Stimulated activated naive CD4-positive, alpha-beta T cell (primary cell): ENCODE results near the gene RND2.
A peak's percentile ranks its signal among the peaks of the same experiment; 100 is the strongest.

ENCODE experiments used
- DNase-seq, 6 experiments: peaks; one replicate each; lab custom pipeline; 2025; lab: John Stamatoyannopoulos, UW

Gene RND2

DNA sequence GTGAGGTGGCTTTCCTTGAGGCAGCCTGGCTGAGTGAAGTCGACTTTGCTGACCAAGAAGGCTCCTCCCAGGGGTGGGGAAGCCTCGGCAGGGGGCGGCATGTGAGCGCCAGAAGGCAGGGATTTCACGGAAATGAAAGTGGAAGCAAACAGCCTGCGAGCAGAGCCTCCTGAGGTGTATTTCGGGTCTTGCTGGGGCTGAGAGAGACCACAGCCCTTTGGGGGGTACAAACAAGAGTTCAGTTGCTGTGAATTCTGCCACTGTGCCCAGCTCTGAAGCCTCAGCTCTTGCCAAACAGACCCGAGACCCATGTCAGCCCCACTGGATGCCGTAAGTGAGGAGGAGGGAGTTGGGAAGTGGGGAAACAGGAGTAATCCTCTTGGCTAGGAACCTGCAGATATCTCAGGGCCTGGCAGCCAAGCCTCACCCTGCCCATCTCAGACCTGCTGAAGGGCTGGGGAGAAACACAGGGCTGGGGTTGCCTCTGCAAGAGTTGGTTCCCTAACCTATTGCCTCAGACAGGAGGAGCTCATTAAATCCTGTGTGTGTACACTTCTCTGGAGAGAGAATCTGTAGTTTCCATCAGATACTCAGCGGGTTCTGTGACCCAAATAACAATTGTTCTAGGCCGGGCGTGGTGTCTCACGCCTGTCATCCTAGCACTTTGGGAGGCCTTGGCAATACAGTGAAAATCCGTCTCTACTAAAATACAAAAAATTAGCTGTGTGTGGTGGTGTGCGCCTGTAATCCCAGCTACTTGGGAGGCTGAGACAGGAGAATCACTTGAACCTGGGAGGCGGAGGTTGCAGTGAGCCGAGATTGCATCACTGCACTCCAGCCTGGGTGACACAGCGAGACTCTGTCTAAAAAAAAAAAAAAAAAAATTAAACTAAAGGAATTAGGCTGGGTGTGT lies 18.1 kb upstream of the RND2 start, which contains the start of gene IFI35:
Gene IFI35 (plus strand): TSS at position 146 of the 913 bp plus-strand sequence. CDS start 164 bp downstream, at position 310.
- DNase-seq = peak; percentile 67 to 81 (median 75)

DNA sequence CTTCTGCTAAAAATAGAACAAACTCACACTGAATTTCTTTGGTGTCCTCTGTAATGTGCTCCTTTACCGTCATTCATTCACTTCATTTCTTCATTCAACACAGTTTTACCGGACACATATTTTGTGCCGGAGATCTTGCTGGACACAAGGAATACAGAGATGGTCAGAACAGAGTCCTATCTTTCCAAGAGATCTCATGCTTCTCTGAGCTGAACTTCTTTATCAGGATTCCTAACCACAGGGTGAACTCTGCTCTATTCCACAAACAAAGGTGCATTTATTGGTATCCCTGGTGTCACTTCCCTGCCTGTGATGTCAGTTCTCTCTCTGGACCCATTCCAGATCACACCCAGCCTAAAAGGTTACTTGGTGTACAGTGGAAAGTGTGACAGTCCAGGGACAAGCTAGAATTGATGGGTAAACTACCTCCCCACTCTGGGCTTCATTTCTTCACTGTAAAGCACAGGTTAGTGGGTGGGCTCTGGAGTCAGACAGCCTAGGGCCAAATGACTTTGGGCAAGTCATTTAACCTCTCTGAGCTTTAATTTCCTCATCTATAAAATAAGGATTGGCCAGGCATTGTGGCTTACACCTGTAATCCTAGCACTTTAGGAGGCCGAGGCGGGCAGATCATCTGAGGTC lies 14.2 kb upstream of the RND2 start:
- DNase-seq = no peak

DNA sequence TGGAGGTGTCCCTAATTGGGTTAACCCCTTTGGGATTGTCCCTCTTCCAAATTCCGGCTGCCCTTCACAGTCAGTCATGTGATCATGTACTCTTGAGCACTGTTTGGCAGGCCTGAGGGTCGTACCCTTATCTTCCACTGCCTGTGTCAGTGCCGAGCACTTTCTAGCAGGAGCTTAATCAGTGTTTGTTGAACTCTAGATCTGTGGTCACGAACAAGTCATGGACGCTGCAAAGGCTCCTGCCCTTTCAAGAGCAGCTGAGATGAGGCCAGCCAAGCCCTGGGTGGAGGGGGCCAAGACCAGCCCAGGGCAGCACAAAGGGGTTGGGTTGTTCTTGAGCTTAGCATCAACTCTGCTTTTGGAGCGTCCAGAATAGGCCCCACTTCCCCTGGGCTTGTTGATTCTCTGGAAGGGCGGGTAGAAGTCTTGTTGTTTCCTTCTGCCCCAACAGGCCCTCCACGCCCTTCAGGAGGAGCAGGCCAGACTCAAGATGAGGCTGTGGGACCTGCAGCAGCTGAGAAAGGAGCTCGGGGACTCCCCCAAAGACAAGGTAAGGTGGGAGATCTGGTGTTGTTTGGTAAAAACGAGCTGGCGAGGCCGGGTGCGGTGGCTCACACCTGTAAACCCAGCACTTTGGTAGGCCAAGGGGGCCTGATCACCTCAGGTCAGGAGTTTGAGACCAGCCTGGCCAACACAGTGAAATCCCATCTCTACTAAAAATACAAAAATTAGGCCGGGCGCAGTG lies 13.1 kb upstream of the RND2 start:
- DNase-seq = no peak

DNA sequence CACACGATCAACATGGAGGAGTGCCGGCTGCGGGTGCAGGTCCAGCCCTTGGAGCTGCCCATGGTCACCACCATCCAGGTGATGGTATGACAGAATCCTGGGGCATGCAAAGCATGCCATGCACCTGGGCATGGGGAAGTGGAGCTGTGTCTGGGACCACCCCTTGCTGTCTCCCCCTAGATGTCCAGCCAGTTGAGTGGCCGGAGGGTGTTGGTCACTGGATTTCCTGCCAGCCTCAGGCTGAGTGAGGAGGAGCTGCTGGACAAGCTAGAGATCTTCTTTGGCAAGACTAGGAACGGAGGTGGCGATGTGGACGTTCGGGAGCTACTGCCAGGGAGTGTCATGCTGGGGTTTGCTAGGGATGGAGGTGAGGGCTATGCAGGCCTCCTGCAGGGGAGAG lies 11.7 kb upstream of the RND2 start:
- DNase-seq = no peak

DNA sequence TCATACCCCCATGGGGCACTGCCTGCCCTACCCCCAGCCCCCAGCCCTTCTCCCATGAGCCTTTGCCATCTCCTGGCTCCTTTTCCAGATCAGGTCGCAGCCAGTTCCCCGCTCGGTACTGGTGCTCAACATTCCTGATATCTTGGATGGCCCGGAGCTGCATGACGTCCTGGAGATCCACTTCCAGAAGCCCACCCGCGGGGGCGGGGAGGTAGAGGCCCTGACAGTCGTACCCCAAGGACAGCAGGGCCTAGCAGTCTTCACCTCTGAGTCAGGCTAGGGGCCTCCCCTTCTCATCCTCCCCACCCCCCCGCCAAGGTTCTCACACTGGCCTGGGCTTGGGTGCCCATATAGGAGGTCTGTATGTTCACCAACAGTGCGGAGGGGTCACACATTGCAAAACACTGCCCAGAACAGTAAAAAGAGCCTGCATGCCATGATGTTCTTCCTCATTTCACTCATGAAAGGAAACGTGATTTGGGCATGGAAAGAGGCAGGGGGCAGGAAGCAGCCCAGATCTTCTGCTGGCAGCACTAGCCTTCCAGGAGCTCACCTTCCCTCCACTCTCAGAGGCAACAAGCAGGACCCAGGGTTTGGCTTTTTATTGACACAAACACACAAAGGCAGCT lies 10.9 kb upstream of the RND2 start:
- DNase-seq = no peak

DNA sequence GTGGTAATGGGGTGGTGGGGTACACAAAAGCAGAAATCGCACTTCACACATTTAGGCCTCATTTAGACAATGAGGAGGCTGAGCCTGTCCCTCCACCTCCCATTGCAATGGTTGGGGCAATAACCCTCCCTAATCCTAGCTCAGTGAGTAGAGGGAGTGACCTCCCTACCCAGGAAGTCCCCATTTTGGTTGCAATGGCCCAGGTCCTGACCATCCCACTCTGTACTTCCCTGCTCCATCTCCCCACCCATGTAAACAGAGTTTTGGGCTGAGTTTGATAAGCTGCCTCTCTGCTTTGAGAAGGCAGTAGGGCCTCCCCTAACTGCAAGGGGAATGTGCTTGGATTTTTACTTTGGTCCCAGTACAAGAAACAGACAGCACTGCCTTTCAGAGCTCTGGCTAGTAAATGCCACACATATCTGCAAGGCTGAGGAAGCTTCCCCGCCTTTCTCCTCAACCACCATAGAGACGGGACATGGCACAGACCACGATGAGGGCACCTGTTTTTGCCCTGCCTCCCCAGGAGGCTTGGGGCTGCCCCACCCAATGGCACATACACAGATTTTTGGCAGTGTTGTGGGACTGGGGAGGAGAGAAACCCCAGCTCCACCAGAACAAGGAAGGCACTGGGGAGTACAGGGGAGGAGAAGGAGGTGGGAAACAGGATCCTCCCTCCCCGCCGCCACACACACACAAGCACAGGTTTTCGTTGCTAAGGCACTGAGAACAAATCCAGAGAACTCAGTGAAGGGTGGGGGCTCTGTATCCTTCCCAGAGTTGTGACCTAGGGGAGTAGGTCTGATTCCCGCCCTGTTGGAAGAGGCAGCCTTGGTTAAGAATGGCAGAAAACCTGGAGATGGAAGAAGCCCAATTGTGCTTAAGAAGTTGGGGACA lies 10.1 kb upstream of the RND2 start:
- no peak for DNase-seq

DNA sequence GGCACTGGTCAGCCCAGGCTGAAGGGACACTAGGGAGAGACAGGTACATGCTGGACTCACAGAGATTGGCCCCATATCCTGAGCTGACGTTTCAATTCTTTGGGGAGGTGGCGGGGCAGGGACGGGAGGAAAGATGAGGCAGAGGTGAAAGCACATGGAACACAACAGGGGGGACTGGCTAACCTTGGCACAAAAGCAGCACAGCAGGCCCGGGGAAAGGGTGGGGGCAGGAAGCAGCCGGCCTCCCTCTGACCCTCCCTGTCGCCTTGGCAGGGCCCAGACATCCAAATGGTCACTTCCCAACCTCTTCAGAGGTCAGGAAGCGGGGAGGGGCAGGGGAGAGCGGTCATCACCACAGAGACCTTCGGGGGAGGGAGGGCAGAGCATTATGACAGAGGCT lies 9.5 kb upstream of the RND2 start:
- no peak for DNase-seq

DNA sequence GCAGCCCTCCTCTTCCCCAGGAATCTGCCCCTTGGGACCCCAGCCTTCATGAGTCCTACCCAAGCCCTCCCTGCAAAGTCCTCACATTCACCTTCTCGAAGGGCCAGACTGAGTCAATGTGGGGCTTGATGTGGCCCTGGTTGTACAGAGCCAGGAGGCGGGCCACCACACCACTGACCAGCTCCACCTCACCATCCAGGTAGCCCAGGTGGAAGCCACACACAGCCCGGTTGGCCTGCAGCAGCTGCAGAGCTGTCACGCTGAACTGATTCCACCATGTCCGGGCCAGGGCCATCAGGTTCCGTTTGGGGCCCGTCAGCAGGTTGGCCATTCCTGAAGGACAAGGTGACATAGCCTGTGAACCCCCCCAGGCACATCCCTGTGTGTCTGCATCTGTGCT lies 8.8 kb upstream of the RND2 start:
- DNase-seq = no peak

DNA sequence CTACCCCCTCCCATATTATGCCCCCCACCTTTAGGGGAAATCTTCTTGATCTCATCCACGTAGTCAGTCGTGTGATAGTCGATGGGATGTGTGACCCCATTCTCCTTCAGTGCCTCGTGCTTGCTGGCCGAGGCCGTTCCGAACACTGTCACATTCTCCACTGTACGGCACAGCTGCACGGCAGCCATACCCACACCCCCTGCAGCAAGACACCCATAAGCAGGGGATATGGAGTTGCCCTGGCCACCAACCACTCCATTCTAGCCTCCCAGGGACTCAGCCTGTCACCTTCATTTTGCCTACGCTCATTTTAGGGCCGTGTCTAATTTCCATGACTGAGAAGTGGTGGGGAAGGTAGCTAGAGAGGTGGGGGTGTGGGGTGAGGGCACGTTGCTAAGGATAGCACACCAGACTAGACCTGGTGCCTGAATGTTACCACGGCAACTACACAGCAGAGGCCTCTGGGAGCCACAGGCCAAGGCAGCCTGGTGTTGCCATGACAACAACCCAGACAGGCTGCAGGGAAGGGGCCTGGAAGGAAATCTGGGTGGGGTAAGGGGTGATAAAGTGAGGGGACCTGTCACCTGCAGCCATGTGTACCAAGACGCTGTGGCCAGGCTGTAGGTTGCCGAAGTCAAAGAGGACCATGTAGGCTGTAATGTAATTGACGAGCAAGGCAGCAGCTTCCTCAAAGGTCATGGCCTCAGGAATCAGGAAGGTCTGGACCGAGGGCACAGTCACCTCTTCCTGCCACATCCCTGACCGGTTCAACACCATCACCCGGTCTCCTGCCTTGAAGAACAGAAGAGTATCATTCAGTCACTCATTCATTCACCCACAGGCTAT lies 6.8 kb upstream of the RND2 start:
- peak in 4 of 6 experiments; percentile 15 to 35 (median 26) for DNase-seq

DNA sequence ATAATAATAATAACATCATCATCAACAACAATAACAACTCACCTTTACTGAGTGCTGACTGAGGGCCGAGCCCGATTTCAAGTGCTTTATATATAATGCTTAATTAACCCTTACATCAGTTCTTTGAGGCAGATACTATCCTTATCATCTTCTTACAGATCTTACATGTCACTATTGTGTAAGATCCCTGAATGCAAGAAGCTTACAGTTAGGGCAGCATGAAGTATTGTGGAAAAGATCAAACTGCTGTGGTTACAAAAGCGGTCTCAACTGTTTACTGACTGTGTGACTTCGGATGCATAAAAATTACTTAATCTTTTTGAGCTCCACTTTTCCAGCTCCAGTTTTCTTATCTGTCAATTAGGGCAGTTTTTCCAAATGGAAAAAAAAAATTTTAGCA lies 6.1 kb upstream of the RND2 start:
- DNase-seq = no peak

DNA sequence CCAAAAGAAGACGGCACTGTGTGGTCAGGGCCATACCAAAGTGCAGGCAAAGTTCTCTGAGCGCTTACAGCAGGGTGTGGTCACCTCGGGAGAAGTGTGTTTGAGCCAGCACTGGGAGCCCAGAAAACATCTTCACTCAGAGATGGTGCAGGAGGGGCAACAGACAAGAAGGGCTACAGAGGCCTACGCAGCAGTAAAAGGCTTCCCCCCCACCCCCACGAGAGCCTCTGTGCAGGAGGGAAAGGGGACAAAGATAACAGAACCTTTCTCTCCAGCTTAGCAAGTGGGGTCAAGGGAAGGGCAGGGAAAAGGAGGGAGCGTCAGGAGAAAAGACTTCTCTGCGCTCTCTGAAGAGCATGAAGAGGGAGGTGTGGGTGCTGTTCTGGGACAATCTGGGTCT lies 5.6 kb upstream of the RND2 start:
- no peak for DNase-seq

DNA sequence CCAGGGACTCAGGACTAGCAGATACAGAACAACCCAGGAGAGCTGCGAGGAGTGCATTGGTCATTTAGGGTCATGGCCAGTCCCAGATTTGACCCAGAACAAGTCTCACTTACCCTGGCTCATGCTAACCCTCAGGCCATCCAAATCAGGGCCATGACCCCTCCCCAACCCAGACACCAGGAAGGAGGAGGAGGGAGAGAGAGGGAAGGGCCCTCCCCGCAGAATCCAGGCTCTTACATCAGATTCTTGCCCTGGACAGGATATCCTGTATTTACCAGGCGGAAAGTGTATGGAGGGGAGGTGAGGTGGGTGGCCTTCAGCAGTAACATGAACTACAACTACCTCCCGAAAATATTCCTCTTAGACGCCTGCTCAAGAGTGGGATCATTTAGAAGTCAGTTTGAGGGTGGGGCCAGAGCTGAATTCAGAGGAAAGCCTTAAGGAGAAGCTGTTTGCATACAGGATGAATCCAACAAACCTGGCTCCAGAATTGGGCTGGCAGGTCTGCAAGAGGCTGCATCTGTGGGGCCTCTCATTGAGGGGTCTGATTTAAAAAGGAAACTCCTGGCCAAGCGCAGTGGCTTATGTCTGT lies 4.9 kb upstream of the RND2 start:
- DNase-seq = no peak

DNA sequence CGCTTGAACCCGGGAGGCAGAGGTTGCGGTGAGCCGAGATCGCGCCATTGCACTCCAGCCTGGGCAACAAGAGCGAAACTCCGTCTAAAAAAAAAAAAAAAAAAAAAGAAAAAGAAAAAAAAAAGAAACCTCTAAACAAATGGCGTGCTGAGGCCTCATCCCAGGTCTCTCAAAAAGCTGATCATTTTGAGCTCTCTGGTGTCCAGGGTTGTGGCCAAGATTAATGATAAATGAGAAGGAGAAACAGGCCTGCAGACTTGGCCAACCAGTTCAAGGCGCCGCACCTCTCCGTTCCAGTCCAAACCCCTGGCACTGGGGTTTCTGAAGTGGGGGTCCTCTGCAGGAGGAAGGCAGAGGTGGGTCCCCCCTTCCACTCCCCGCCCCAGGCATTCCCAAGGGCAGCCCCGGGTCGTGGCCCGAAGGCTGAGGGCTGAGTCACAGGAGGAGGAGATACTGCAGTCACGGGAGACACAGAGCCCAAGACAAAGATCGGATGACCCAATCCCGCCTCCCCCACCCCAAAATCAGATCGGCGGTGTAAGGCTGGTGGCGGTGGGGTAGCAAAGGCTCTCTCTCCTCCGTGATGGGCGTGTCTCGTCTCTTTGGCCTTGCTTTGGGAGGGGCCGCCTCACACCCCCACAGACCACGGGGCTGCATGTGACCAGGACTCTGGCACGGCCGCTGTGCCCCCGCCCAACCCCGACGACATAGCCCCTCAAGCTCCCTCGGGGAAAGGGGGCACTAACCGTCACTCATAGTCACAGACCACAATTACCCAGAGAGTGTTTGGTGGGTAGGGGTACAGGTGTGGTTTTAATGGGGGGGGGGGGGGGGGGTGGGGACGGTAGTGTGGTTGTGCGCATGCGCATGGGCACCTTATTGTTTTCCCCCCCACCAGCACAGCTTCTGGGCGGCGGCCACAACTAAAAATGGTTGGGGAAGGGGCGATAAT lies 4.0 kb upstream of the RND2 start:
- DNase-seq = peak; percentile 22 to 60 (median 35)

DNA sequence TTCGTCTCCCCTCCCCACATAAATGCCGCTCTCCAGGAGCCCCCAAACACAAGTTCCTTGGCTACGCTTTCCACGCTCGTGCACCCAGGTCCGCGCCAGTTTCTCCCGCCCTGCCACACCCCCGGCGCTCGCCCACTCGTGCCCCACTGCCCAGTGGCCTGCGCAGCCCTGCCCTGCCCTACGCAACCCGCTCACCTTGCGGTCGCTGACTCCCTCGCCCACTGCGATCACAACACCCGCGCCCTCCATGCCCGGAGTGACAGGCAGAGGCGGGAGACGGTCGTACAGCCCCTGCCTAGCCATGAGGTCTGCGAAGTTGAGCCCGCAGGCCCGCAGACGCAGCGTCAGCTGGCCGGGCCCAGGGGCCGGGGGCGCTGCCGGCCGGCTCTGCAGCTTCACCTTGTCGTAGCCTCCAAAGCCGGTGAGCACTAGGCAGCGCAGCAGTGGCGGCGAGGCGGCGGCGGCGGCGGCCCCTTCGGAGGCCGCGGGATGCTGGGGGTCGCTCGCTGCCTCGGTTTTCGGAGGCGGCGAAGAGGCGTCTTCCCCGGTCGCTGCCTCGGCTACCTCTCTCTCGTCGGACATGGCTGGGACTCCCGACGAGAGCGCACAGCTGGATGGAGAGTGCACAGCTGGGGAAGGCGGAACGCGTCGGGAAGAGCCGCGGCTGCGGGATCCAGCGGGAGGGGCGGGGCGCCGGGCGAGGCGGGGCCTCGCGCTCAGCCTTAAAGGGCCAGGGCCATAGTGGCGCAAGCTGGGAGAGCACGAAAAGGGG lies 3.1 kb upstream of the RND2 start, which contains the start of gene VAT1:
Gene VAT1 (minus strand): TSS at position 645 of the 772 bp plus-strand sequence. CDS start 63 bp downstream, at position 582.
- DNase-seq = peak; percentile 16 to 68 (median 56)

DNA sequence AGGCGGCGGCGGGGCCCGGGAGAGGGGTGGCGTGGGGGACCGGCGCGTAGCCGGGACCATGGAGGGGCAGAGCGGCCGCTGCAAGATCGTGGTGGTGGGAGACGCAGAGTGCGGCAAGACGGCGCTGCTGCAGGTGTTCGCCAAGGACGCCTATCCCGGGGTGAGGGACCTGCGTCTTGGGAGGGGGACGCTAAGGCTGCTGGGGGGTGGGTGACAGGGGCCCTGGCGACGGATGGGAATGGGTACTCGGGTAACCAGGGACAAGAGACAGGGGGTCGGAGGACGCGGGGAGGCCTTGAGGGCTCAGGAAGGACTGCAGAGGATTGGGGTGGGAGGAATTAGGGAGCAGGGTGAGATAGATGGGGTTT lies 243 bp downstream of the RND2 start:
- DNase-seq = no peak

DNA sequence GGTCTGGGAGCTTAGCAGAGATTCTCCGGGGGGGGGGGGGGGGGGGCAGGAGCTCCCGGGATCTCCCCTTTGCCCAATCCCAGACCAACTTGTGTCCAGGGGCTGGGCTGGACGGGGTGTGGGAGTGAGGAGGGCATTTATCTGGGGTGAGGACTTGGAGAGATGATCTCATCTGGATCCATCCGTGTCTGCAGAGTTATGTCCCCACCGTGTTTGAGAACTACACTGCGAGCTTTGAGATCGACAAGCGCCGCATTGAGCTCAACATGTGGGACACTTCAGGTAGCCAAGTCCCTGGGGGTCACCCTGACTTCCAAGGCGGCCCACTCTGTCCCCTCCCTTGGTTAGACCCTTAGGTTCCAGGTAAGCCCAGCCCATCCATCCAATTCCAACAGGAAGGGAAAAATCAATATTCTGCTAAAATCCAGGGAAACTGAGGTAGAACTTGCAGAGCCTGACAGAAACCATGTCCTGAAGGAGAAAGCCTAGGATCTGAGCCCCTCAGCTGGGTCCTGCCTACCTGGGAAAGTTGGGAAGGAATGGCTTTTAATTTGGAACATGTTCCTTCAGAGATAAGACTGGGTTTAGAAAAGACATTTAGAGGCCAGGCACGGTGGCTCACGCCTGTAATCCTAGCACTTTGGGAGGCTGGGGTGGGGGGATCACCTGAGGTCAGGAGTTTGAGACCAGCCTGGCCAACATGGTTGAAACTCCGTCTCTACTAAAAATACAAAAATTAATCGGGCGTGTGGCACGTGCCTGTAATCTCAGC lies 921 bp downstream of the RND2 start:
- no peak for DNase-seq

DNA sequence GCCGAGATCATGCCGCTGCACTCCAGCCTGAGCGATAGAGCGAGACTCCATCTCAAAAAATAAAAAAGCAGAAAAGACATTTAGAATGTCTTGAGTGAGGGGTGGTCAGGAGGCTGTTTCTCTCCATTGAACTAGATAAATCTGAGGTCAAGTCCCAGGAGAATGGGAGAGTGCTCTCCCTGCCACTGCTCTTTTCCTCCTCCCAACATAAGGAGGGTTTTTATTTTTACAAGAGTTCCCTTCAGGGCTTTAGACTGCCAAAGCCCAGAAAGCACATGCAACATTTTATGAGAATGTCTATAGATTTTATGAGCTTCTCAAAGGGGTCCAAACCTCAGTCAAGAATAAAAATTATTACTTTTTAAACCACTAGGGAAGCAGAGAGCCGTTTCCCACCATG lies 1.6 kb downstream of the RND2 start:
- no peak for DNase-seq
